ENCODE measurements around the gene PIWIL4.

Gene PIWIL4

GRCh38 chr11:94526645-94527438 is 40.3 kb upstream of the PIWIL4 start:
- Histone ChIP-seq H3K4me3 (ENCODE audit: low read depth in 1 of 2, low read length in 2 of 2) (no peak overlapping the region), H2AFZ (ENCODE audit: low read depth, low read length) (no peak overlapping the region), H3K79me2 (ENCODE audit: insufficient read depth, low read length) (no peaks in the 10 kb centered on the region), H3K4me1 (ENCODE audit: insufficient read depth, low read length) (no peaks in the 10 kb centered on the region), H3K27me3 (ENCODE audit: insufficient read depth, low read length, poor library complexity) (peaks cover 16% of the 10 kb centered on the region), H3K36me3 (ENCODE audit: insufficient read depth, low read length) (no peaks in the 10 kb centered on the region), H3K9me3 (ENCODE audit: insufficient read depth, low read length, severe bottlenecking) (no peaks in the 10 kb centered on the region), H3K9ac (ENCODE audit: low read depth, low read length) (no peak overlapping the region), H4K20me1 (ENCODE audit: insufficient read depth, low read length) (no peaks in the 10 kb centered on the region), H3K4me2 (ENCODE audit: insufficient read depth, low read length) (no peak overlapping the region), H3K27ac (ENCODE audit: low read length) (no peak overlapping the region)
- DNase-seq (no peak), ATAC-seq (ENCODE audit: insufficient read depth, low read depth) (no peak)
- TF ChIP-seq EZH2 (IDR thresholded peaks at IDR 0.05; ENCODE audit: borderline replicate concordance, low read depth, low read length, severe bottlenecking) = no peak
- TF ChIP-seq CTCF (IDR thresholded peaks at IDR 0.05; ENCODE audit: borderline replicate concordance, extremely low read depth, low read length, poor library complexity, severe bottlenecking) = no peak

GRCh38 chr11:94528551-94528950 is 38.6 kb upstream of the PIWIL4 start:
- Histone ChIP-seq H2AFZ (ENCODE audit: low read depth, low read length) (no peak overlapping the region), H3K4me2 (ENCODE audit: insufficient read depth, low read length) (no peak overlapping the region), H3K27me3 (ENCODE audit: insufficient read depth, low read length, poor library complexity) (peaks cover 16% of the 10 kb centered on the region), H3K9ac (ENCODE audit: low read depth, low read length) (no peak overlapping the region), H3K79me2 (ENCODE audit: insufficient read depth, low read length) (no peaks in the 10 kb centered on the region), H3K4me1 (ENCODE audit: insufficient read depth, low read length) (no peaks in the 10 kb centered on the region), H3K9me3 (ENCODE audit: insufficient read depth, low read length, severe bottlenecking) (no peaks in the 10 kb centered on the region), H4K20me1 (ENCODE audit: insufficient read depth, low read length) (no peaks in the 10 kb centered on the region), H3K36me3 (ENCODE audit: insufficient read depth, low read length) (no peaks in the 10 kb centered on the region), H3K27ac (ENCODE audit: low read length) (no peak overlapping the region), H3K4me3 (ENCODE audit: low read depth in 1 of 2, low read length in 2 of 2) (no peak overlapping the region)
- TF ChIP-seq CTCF (IDR thresholded peaks at IDR 0.05; ENCODE audit: borderline replicate concordance, extremely low read depth, low read length, poor library complexity, severe bottlenecking) (no peak), EZH2 (IDR thresholded peaks at IDR 0.05; ENCODE audit: borderline replicate concordance, low read depth, low read length, severe bottlenecking) (no peak)
- ATAC-seq (ENCODE audit: insufficient read depth, low read depth) (no peak), DNase-seq (no peak)

- Histone ChIP-seq H4K20me1 (ENCODE audit: insufficient read depth, low read length) (no peaks in the 10 kb centered on the region), H3K4me3 (ENCODE audit: low read depth in 1 of 2, low read length in 2 of 2) (no peak overlapping the region), H3K4me1 (ENCODE audit: insufficient read depth, low read length) (no peaks in the 10 kb centered on the region), H3K36me3 (ENCODE audit: insufficient read depth, low read length) (no peaks in the 10 kb centered on the region), H3K79me2 (ENCODE audit: insufficient read depth, low read length) (no peaks in the 10 kb centered on the region), H3K27me3 (ENCODE audit: insufficient read depth, low read length, poor library complexity) (peaks cover 17% of the 10 kb centered on the region), H3K9me3 (ENCODE audit: insufficient read depth, low read length, severe bottlenecking) (no peaks in the 10 kb centered on the region), H3K27ac (ENCODE audit: low read length) (no peak overlapping the region), H3K9ac (ENCODE audit: low read depth, low read length) (no peak overlapping the region), H3K4me2 (ENCODE audit: insufficient read depth, low read length) (no peak overlapping the region), H2AFZ (ENCODE audit: low read depth, low read length) (no peak overlapping the region)
- TF ChIP-seq CTCF (IDR thresholded peaks at IDR 0.05; ENCODE audit: borderline replicate concordance, extremely low read depth, low read length, poor library complexity, severe bottlenecking) (no peak), EZH2 (IDR thresholded peaks at IDR 0.05; ENCODE audit: borderline replicate concordance, low read depth, low read length, severe bottlenecking) (no peak)
- ATAC-seq (ENCODE audit: insufficient read depth, low read depth) (no peak), DNase-seq (no peak)
These were observed 35.0 kb upstream of the PIWIL4 start for GRCh38 chr11:94532211-94532610.
